ENCODE measurements around the gene NSD1. TPM values are rescaled to one million over a fixed set of nuclear protein-coding genes. Genes with fewer than 3 reads are reported as not detected.
A peak's percentile ranks its signal among the peaks of the same experiment; 100 is the strongest.
"Not testable (repeated sequence)": the region's sequence is repeated elsewhere in the genome, so short reads cannot be mapped to it uniquely, and the experiment has no call there.

NSD1 gene
- total RNA-seq, 1 experiment from 2014 or later = 18.3 TPM

DNA sequence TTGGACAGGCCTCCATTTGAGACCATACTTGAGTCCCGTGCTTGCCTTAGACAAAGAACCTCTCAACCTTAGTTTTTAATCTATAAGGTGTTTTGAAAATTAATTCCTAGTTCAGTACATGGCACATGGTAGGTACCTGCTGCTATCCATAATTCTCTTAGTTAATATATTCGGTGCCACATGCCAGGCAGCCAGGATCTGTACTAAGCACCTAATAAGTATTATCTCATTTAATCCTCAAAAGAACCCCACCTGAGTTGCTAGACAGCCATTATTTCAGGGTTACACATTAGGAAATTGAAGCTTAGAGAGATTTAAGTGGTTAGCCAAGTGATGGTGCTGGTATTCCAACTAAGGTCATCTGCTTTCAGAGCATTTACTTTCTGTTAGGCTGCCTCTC lies 29.9 kb downstream of the NSD1 start:
- no peak for DNase-seq (ENCODE audit: low read depth)

DNA sequence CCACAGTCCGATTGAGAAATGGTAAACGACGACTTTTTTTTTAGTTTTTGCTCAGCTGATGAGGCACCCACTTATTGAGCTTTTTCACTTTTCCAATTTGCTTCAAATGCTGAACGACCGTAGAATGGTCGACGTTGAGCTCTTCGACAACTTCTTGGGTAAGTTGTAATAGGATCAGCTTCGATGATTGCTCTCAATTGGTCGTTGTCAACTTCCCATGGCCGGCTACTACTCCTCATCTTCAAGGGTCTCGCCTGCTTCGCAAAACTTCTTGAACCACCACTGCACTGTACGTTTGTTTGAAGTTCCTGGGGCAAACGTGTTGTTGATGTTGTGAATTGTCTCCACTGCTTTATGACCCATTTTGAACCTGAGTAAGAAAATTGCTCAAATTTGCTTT lies 35.7 kb downstream of the NSD1 start:
- DNase-seq (ENCODE audit: low read depth) = no peak

DNA sequence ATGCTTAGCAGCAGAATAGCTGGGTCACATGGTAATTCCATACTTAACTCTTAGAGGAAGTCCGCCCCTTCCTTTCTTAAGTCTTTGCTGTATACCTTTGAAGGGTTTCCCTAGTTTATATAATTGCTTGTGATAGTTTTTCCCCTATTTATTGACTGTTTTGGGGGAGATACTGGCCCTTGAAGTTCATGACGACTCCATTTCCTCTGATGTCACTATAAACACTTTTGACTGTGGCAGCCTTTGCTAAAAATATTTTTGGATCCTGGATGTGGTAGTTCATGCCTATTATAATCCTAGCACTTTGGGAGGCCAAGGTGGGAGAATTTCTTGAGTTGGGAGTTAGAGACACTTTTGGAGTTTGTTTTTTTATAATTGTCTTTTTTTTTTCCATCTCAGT lies 38.4 kb downstream of the NSD1 start:
- DNase-seq (ENCODE audit: low read depth) = no peak

DNA sequence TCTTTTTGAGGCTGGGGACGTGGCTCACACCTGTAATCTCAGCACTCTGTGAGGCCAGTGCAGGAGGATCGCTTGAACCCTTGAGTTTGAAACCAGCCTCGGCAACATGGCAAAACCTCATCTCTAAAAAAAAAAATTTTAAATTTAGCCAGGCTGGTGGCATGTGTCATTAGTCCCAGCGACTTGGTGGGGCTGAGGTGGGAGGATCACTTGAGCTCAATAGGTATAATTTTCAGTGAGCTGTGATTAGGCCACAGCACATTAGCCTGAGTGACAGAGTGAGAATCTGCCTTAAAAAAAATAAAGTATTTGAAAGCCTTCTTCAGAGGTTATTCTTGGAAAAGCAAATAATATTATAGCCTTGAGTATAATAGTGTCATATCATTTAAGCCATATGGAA lies 41.8 kb downstream of the NSD1 start:
- DNase-seq (ENCODE audit: low read depth) = no peak

DNA sequence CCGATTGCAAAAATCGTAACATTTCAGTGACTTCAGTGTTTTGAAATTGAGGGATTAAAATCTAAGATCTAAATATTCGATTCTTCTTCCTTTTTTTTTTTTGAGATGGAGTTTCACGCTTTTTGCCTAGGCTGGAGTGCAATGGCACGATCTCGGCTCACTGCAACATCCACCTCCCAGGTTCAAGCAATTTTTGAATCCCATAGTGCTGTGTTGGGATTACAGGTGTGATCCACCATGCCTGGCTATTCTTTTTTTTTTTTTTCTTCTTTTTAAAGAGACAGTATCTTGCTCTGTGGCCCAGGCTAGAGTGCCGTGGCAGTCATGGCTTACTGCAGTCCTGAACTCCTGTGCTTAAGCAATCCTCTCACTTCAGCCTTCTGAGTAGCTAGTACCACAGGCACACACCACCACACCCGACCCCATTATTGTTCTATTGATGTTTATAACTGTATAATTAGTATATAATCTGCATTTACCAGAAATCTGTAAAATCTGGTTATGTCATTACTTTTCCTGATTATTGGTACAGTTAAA lies 42.7 kb downstream of the NSD1 start:
- DNase-seq (ENCODE audit: low read depth) = no peak

DNA sequence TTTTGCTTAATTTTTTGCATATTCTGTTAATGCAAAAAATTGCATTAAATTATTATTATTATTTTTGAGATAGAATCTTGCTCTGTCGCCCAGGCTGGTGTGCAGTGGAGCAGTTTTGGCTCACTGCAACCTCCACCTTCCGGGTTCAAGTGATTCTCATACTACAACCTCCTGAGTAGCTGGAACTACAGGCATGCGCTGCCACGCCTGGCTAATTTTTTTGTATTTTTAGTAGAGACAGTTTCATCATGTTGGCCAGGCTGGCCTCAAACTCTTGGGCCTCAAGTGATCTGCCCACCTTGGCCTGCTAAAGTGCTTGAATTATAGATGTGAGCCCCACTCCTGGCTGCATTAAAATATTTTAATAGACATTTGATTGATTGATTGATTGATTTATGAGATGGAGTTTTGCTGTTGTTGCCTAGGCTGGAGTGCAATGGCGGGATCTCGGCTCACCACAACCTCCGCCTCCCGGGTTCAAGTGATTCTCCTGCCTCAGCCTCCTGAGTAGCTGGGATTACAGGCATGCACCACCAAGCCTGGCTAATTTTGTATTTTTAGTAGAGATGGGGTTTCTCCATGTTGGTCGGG lies 44.4 kb downstream of the NSD1 start:
- not testable (repeated sequence) for DNase-seq (ENCODE audit: low read depth)

DNA sequence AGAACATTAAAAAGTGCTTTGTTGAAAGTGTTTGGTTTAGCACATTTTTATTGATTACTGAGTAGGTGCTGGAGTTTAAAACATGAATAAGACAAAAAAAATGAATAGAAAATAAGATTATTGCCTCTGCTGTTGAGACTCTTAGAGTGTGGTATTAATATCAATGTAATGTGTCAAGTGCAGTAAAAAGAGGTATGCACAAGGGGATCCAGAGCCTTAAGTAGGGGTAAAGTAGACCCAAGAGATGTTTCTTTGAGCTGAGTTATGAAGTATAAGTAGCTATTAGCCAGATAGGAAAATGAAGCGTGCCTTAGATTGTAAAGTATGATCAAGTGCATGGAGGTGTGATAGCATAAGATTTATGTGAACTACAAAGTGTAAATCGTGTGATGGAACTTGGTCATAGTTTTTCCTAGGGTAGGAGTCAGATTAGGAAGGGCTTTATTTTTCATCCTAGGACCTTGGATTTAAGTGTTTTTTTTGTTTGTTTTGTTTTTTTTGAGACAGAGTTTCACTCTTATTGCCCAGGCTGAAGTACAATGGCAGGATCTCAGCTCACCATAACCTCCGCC lies 45.2 kb downstream of the NSD1 start:
- DNase-seq (ENCODE audit: low read depth) = no peak

DNA sequence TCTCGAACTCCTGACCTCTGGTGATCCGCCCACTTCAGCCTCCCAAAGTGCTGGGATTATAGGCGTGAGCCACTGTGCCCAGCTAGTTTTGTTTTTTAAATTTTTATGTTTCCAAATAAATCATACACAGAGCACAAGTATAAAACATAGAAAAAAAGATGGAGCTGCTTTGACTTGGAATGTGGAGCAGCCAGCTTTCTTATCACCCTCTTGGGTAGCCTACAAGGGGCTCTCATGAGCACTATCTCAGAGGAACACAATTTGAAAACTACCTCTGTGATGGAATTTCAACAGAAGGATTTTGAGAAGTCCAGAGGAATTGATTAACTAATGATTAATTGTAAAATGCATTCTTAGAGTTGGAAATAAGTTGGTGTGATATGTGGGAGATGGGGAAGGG lies 45.9 kb downstream of the NSD1 start:
- no peak for DNase-seq (ENCODE audit: low read depth)

DNA sequence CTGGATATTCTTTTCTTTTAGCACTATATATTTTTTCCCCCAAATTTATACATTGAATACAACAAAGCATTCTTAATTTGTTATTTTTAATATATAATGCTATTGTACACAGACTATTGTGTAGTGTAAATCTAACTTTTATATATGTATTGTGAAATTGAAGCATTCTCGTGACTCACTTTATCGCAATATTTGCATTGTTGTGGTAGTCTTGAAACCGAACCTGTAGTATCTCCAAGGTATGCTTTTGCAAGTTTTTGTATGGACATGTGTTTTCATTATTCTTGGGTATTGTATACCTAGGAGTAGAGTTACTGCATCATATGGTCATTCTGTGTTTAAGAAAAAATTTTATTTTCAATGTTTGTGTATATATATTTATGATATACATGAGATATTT lies 49.6 kb downstream of the NSD1 start:
- DNase-seq (ENCODE audit: low read depth) = no peak

DNA sequence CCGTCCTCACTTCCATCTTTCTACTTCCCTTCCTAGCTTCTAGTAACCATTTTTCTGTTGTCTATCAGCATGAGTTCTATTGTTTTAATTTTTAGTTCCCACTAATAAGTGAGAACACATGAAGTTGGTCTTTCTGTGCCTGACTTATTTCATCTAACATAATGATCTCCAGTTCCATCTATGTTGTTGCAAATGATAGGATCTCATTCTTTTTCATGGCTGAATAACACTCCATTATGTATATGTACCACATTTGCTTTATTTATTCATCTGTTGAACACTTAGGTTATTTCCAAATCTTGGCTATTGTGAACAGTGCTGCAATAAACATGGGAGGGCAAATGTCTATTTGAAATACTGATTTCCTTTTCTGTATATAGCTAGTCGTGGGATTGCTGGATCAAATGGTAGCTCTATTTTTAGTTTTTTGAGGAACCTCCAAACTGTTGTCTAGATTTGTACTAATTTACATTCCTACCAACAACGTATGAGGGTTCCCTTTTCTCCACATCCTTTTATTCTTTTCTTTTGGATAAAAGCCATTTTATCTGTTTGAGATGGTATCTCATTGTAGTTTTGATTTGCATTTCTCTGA lies 50.3 kb downstream of the NSD1 start:
- DNase-seq (ENCODE audit: low read depth) = no peak

DNA sequence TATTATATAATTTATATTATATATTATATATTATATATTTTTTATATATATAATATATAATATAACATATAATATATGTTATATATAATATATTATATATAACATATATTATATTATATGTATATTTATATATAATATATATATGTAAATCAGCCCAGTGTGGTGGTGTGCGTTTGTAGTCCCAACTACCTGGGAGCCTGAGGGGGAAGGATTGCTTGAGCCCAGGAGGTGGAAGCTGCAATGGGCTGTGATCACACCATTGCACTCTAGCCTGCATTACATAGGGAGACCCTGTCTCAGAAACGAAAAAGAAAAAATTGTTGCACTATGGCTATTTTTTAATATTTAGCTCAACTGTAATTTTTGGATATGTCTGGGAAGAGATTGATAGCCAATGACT lies 52.4 kb downstream of the NSD1 start:
- DNase-seq (ENCODE audit: low read depth) = no peak

DNA sequence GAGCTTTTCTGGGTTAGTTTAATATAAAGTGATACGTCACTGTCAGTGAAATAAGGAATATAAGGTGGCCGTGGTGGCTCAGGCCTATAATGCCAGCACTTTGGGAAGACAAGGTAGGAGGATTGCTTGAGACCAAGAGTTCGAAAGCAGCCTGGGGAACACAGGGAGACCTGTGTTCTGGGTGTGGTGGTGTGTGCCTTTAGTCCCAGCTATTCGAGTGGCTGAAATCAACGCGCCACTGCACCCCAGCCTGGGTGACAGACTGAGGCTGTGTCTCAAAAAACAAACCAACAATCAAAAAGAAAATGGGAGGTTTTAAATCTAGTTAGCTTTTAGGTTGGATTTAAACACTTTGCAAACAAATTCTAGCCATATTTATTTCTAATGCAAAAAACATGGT lies 53.1 kb downstream of the NSD1 start:
- DNase-seq (ENCODE audit: low read depth) = no peak

DNA sequence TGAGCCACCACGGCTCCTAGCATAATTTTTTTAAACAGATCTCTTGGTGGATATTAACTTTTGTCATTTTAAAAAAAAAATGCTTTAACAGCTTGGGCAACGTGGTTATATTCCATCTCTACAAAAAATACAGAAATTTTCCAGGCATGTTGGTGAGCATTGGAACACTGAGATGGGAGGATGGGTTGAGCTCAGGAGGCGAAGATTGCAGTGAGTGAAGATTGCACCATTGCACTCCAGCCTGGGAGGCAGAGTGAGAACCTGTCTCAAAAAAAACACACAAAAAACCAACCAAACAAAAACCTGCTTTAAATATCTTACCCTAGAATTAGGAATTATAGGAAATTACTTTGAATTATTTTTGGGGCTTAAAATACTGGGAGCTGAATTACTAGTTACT lies 55.2 kb downstream of the NSD1 start:
- no peak for DNase-seq (ENCODE audit: low read depth)

DNA sequence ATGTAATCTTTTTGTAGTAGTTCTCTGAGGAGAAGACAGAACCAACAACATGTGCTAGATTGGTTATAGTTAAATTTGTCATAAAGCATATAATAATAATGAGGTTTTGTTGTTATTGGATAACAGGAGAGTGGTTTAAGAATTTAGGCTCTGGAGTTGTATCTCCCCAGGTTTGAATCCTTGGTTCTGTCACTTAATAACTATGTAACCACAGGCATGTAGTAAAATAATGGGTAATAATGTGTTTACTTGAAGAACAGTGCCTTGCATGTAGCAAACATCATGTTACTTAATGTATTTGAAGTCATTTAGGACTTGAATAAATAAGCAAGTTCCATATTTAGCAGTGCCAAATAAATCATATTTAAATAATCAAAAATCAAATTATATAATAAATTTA lies 55.8 kb downstream of the NSD1 start:
- DNase-seq (ENCODE audit: low read depth) = no peak

DNA sequence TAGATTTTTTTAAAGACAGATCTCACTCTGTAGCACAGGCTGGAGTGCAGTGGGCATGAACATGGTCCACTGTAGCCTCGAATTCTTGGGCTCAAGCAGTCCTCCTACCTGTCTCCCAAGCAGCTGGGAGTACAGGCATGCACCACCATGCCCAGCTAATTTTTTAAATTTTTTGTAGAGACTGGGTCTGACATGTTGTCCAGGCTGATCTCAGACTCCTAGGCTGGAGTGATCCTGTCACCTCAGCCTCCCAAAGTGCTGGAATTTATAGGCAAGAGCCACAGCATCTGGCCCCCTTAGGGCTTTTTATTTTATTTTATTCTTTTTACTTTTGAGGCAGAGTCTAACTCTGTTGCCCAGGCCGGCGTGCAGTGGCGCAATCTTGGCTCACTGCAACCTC lies 56.4 kb downstream of the NSD1 start:
- no peak for DNase-seq (ENCODE audit: low read depth)

DNA sequence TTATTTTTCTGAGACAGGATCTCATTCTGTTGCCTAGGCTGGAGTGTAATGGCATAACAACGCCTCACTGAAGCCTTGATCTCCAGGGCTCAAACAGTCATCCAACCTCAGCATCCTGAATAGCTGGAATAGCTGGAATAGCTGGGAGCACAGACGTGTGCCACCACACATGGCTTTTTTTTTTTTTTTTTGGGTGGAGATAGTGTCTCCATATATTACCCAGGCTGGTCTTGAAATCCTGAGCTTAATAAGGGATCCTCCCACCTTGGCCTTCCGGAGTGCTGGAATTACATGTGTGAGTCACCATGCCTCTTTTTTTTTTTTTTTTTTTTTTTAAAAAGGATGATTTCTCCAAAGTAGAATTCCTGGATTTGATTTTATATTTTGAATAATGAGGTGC lies 60.7 kb downstream of the NSD1 start:
- DNase-seq (ENCODE audit: low read depth) = peak; percentile 100

DNA sequence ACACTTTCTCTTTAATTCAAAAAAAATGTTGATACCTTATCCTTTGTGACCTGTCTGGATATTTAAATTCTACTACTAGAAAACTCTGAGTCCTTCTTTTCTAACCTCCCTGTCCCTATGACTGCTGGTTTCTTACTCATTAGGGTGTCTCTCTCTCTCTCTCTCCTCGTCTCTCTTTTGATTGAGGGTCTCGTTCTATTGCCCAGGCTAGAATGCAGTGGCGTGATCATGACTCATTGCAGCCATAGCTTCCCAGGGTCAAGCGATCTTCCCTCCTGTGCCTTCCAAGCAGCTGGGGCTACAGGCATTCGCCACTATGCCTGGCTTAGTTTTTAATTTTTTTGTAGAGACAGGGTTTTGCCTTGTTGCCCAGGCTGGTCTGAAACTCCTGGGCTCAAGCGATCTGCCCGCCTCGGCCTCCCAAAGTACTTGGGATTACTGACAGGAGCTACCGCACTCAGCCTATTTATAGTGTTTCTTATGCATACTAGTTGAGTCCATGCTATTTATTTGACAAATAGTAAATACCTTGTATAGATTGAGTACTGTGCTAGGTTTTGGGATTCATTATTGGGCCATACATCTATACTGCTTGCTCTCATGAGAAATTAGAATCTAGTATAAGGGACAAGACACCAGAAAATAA lies 61.9 kb downstream of the NSD1 start:
- peak; percentile 85 for DNase-seq (ENCODE audit: low read depth)

DNA sequence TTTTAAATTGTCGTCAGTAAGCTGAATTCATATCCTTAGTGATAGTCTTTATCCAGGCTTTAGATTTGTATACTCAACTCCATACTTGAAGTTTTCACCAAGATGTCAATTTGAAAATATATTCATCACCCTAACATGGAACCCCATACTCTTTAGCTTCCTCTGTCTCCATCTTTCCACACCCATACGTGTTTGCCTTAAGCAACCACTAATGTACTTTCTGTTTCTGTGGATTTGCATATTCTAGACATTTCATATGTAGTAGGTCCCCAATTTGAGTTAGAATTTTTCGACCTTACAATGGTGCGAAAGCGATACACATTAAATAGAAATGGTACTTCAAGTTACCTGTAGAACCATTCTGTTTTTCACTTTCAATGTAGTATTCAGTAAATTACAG lies 65.2 kb downstream of the NSD1 start:
- no peak for DNase-seq (ENCODE audit: low read depth)

DNA sequence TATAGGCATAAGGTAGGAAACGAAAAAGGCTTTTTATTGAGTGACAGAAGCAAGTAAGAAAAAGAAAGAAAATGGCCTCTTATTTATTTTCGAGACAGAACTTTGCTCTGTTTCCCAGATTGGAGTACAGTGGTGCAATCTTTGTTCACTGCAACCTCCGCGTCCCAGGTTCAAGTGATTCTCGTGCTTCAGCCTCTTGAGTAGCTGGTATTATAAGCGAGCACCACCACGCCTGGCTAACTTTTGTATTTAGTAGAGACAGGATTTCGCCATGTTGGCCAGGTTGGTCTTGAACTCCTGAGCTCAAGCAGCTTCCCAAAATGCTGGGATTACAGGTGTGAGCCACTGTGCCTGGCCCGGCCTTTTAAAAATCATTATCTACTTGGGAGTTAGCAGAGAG lies 70.7 kb downstream of the NSD1 start:
- DNase-seq (ENCODE audit: low read depth) = no peak

DNA sequence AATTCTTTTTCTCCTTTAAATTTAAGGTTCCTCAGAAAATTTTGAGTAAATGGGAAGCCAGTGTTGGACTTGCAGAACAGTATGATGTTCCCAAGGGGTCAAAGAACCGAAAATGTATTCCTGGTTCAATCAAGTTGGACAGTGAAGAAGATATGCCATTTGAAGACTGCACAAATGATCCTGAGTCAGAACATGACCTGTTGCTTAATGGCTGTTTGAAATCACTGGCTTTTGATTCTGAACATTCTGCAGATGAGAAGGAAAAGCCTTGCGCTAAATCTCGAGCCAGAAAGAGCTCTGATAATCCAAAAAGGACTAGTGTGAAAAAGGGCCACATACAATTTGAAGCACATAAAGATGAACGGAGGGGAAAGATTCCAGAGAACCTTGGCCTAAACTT lies 76.0 kb downstream of the NSD1 start:
- DNase-seq (ENCODE audit: low read depth) = no peak

DNA sequence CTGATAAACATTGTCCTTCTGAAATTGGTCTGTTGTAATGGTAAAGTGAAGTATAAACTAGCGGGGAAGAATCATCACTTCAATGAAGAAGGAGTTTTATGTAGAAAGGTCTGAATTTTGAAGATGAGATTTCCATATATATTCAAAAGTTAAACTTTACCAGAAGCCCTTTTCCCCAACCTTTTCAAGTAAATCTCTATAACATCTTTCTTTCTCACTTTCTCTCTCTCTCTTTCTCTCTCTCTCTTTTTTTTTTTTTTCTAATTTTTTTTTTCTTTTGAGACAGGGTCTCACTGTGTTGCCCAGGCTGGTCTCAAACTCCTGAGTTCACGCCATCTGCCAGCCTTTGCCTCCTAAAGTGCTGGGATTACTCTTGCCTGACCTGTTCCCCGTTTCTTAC lies 78.7 kb downstream of the NSD1 start:
- no peak for DNase-seq (ENCODE audit: low read depth)

DNA sequence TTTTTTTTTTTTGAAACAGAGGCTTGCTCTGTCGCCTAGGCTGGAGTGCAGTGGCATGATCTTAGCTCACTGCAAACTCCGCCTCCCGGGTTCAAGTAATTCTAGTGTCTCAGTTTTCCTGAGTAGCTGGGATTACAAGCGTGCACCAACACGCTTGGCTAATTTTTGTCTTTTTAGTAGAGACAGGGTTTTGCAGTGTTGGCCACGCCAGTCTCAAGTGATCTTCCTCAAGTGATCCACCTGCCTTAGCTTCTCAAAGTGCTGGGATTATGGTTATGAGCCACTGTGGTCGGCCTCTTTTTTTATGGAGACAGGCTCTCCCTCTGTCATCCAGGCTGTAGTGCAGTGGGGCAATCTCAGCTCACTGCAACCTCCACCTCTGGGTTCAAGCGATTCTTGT lies 87.0 kb downstream of the NSD1 start:
- DNase-seq (ENCODE audit: low read depth) = no peak

DNA sequence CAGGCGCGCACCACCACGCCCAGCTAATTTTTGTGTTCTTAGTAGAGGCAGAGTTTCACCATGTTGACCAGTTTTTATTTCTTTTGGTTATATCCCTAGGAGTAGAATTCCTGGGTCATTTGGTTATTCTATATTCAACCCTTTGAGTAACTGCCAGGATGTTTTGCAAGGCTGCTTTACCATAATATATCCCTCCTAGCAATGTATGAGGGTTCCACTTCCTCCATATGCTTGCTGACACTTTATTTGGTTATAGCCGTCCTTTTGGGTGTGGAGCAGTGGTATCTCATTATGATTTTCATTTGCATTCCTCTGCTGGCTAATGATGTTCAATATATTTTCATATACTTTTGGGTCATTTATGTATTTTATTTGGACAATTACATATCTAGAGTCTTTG lies 88.7 kb downstream of the NSD1 start:
- no peak for DNase-seq (ENCODE audit: low read depth)
